Keratinocyte (primary cell): Measurements from ENCODE around the gene PPIG. TPM values are rescaled to one million over a fixed set of nuclear protein-coding genes. Genes with fewer than 3 reads are reported as not detected.

Experiments used
- DNase-seq: peaks from one replicate; pipeline ENCODE4 v3.0.0-alpha.2; 2011; ENCODE audit warnings: low read depth, missing footprints, low spot score
- FAIRE-seq: peaks from 2 replicates; lab custom pipeline; 2011; peaks lifted over from hg19 to GRCh38; lab: Jason Lieb, UNC
- H2AFZ ChIP-seq: 2 replicates; pipeline ENCODE4 v1.6.0; 2012; ENCODE audit warnings: low read length, control low read depth, inconsistent platforms; ENCODE audit not compliant: control insufficient read depth
- H3K27ac ChIP-seq: 2 replicates; pipeline ENCODE4 v1.5.1; 2011; ENCODE audit warnings: low read length; ENCODE audit not compliant: control insufficient read depth, insufficient read depth
- H3K27me3 ChIP-seq: 3 replicates; pipeline ENCODE4 v1.6.0; 2011; ENCODE audit warnings: low read length; ENCODE audit not compliant: control insufficient read depth, insufficient read depth; ENCODE audit errors: extremely low read depth
- H3K36me3 ChIP-seq, 2 experiments: 2 replicates in 1 of 2; 3 replicates in 1 of 2; pipeline ENCODE4 v1.5.1; 2011; ENCODE audit warnings: low read length in 2 of 2, mild to moderate bottlenecking in 1 of 2; ENCODE audit not compliant: control insufficient read depth in 2 of 2, insufficient read depth in 2 of 2; ENCODE audit errors: extremely low read depth in 1 of 2
- H3K4me1 ChIP-seq: 3 replicates; pipeline ENCODE4 v1.5.1; 2011; ENCODE audit warnings: low read length; ENCODE audit not compliant: control insufficient read depth, insufficient read depth; ENCODE audit errors: extremely low read depth
- H3K4me2 ChIP-seq: 3 replicates; pipeline ENCODE4 v1.6.0; 2011; ENCODE audit warnings: low read depth, low read length; ENCODE audit not compliant: control insufficient read depth, insufficient read depth; ENCODE audit errors: extremely low read depth
- H3K4me3 ChIP-seq, 3 experiments: fragments of 200-600 bp in 1 of 3; sonication (generic) in 1 of 3; 2 replicates in 2 of 3; 3 replicates in 1 of 3; pipeline ENCODE4 v1.5.1; 2011 to 2016; ENCODE audit warnings: low read length in 3 of 3, mild to moderate bottlenecking in 3 of 3, control low read depth in 2 of 3, inconsistent platforms in 1 of 3, low read depth in 1 of 3, mixed read lengths in 1 of 3, mixed run types in 1 of 3, moderate library complexity in 1 of 3; ENCODE audit not compliant: control insufficient read depth in 2 of 3, insufficient read depth in 2 of 3; ENCODE audit errors: extremely low read depth in 1 of 3
- H3K79me2 ChIP-seq: 2 replicates; pipeline ENCODE4 v1.6.0; 2012; ENCODE audit warnings: low read length; ENCODE audit not compliant: control insufficient read depth, insufficient read depth
- H3K9ac ChIP-seq: 3 replicates; pipeline ENCODE4 v1.6.0; 2011; ENCODE audit warnings: low read length; ENCODE audit not compliant: control insufficient read depth, insufficient read depth; ENCODE audit errors: extremely low read depth
- H3K9me1 ChIP-seq: 3 replicates; pipeline ENCODE4 v1.6.0; 2011; ENCODE audit warnings: low read length; ENCODE audit not compliant: control insufficient read depth, insufficient read depth; ENCODE audit errors: extremely low read depth
- H3K9me3 ChIP-seq: 2 replicates; pipeline ENCODE4 v1.5.1; 2012; ENCODE audit warnings: low read depth, low read length; ENCODE audit not compliant: control insufficient read depth
- H4K20me1 ChIP-seq: 3 replicates; pipeline ENCODE4 v1.6.0; 2011; ENCODE audit warnings: low read length; ENCODE audit not compliant: control insufficient read depth, insufficient read depth; ENCODE audit errors: extremely low read depth
- CTCF ChIP-seq, 3 experiments: IDR thresholded peaks in 1 of 3; conservative IDR thresholded peaks in 1 of 3; optimal IDR thresholded peaks in 1 of 3; 2 replicates in 2 of 3; 3 replicates in 1 of 3; pipeline versions ENCODE3 to v1.5.1; 2011; ENCODE audit warnings: low read length in 3 of 3, mild to moderate bottlenecking in 3 of 3, moderate library complexity in 2 of 3, control low read depth in 1 of 3, inconsistent platforms in 1 of 3; ENCODE audit not compliant: insufficient read depth in 2 of 3; ENCODE audit errors: extremely low read depth in 1 of 3
- EZH2 ChIP-seq: IDR thresholded peaks from one replicate; pipeline ENCODE4 v1.6.1; 2012; ENCODE audit warnings: inconsistent platforms, mild to moderate bottlenecking, low read length, moderate library complexity
- dilution Hi-C: fragments of 300-500 bp; cut with MboI; formaldehyde crosslinking; loops from one replicate; pipeline ENCODE4 v1.7.0; 2020; ENCODE audit warnings: low sequenced_read_pairs; ENCODE audit not compliant: extremely low pct_ligation_motif_present
- polyA plus RNA-seq, 5 experiments: library from polyadenylated mRNA; depleted of rRNA in 3 of 5; stranded (reverse) in 3 of 5; stranded (forward) in 1 of 5; unstranded in 1 of 5; fragments of >200 nt; gene quantifications; 1 replicate in 1 of 5; 2 replicates in 3 of 5; 3 replicates in 1 of 5; pipeline versions ENCODE4 v1.2.1 to v1.2.3, GENCODE V29; 2011 to 2012; ENCODE audit warnings: missing spikeins in 2 of 5, low read depth in 1 of 5, low replicate concordance in 1 of 5

Gene PPIG
- polyA plus RNA-seq, 1 donor (not counting 4 experiments of a cell fraction or from before 2014, with no cell fraction given): 37.4 TPM

- no peak overlapping the region for H3K27ac ChIP-seq
- no peak overlapping the region for H3K9ac ChIP-seq
- H3K4me1 ChIP-seq: peaks cover 4% of the 10 kb centered on the region
- dilution Hi-C loops: no loop called here
- TF ChIP-seq CTCF (optimal IDR thresholded peaks at IDR 0.05 in 1 of 3, IDR thresholded peaks at IDR 0.05 in 1 of 3, conservative IDR thresholded peaks at IDR 0.05 in 1 of 3; ENCODE audit: extremely low read depth in 1 of 3, insufficient read depth in 2 of 3, low read length in 3 of 3) (no peak), EZH2 (no peak)
- DNase-seq: no peak
- no peaks in the 10 kb centered on the region for H3K9me3 ChIP-seq
- no peak for FAIRE-seq
- H3K79me2 ChIP-seq: no peaks in the 10 kb centered on the region
- no peaks in the 10 kb centered on the region for H3K9me1 ChIP-seq
- no peak overlapping the region for H2AFZ ChIP-seq
- no peaks in the 10 kb centered on the region for H3K27me3 ChIP-seq
- H3K4me2 ChIP-seq: no peak overlapping the region
- H3K36me3 ChIP-seq: no peaks in the 10 kb centered on the region
- H4K20me1 ChIP-seq: no peaks in the 10 kb centered on the region
- no peak overlapping the region for H3K4me3 ChIP-seq
Observed at GRCh38 chr2:169670215-169670651, 86.1 kb downstream of the PPIG start.

- Histone ChIP-seq H4K20me1 (no peaks in the 10 kb centered on the region), H2AFZ (no peak overlapping the region), H3K27me3 (no peaks in the 10 kb centered on the region), H3K9ac (no peak overlapping the region), H3K4me3 (no peak overlapping the region), H3K4me2 (no peak overlapping the region), H3K9me1 (no peaks in the 10 kb centered on the region), H3K4me1 (peaks cover 4% of the 10 kb centered on the region), H3K79me2 (no peaks in the 10 kb centered on the region), H3K36me3 (no peaks in the 10 kb centered on the region), H3K27ac (no peak overlapping the region), H3K9me3 (no peaks in the 10 kb centered on the region)
- DNase-seq (no peak), FAIRE-seq (no peak)
- dilution Hi-C loops: no loop called here
- no peak for TF ChIP-seq EZH2
- TF ChIP-seq CTCF (optimal IDR thresholded peaks at IDR 0.05 in 1 of 3, IDR thresholded peaks at IDR 0.05 in 1 of 3, conservative IDR thresholded peaks at IDR 0.05 in 1 of 3; ENCODE audit: extremely low read depth in 1 of 3, insufficient read depth in 2 of 3, low read length in 3 of 3): no peak
Observed at GRCh38 chr2:169670937-169671336, 86.8 kb downstream of the PPIG start.
